H1 (cell line): ENCODE results near the gene FBH1. TPM values are rescaled to one million over a fixed set of nuclear protein-coding genes. Genes with fewer than 3 reads are reported as not detected.

Experiments
- polyA plus RNA-seq, 7 experiments: library from polyadenylated mRNA; depleted of rRNA in 3 of 7; stranded (reverse) in 5 of 7; unstranded in 2 of 7; fragments of >200 nt in 5 of 7; fragments of 200-250 nt in 2 of 7; gene quantifications; 1 replicate in 5 of 7; 2 replicates in 1 of 7; 4 replicates in 1 of 7; pipeline versions ENCODE4 v1.2.1 to v1.2.3, GENCODE V29; 2011 to 2013; ENCODE audit warnings: missing spikeins in 2 of 7, mixed read lengths in 2 of 7
- total RNA-seq: library from RNA; stranded (reverse); fragmentation: NEBNext Ultra II Directional; extraction: Animal tissue kit (Norgen Biotek cat#: 25700); gene quantifications from 2 replicates; pipeline ENCODE4 v1.2.1, GENCODE V29; 2021
- TF ChIP-seq, protein P1 (sequence below): IDR thresholded peaks from 2 replicates; pipeline ENCODE4 v1.6.1; 2012; ENCODE audit warnings: inconsistent platforms

The FBH1 gene
- total and polyA plus RNA-seq, 2 of the 8 experiments (the other 6 are each of a cell fraction or from before 2014, with no cell fraction given): 31.1 to 51.8 TPM

DNA sequence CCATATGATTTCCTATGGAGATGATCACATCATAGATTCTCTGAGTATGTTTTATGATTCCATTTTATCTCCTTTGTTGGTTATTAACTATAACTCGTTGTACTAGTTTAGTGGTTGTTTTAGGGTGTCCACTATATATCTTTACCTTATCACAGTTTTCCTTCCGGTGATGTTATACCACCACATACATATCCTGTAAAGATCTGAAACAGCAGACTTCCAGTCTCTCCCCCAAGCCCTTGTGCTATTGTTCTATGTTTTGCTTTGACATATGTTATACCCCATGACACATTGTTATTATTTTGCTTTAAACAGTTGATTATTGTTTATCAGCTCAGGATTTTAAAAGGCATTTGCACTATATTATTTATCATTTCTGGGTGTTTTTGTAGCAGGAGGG, 80.0 kb downstream of the FBH1 start (continued):
- TF ChIP-seq, protein P1, sequence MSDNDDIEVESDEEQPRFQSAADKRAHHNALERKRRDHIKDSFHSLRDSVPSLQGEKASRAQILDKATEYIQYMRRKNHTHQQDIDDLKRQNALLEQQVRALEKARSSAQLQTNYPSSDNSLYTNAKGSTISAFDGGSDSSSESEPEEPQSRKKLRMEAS: no peak
